NB4 (cell line): ENCODE data around the gene POLR2L.

Experiments used
- DNase-seq: peaks from one replicate; pipeline ENCODE4 v3.0.0; 2010; ENCODE audit warnings: low read depth
- H3K4me3 ChIP-seq: one replicate; pipeline ENCODE4 v1.5.1; 2011; ENCODE audit warnings: mild to moderate bottlenecking, low read depth, low read length, moderate library complexity
- CTCF ChIP-seq: IDR thresholded peaks from one replicate; pipeline ENCODE4 v1.5.1; 2012; ENCODE audit warnings: low read depth, low read length
- MAX ChIP-seq: IDR thresholded peaks from 2 replicates; pipeline ENCODE4 v1.6.1; 2011; ENCODE audit warnings: low read depth, low read length
- MYC ChIP-seq: IDR thresholded peaks from 2 replicates; pipeline ENCODE4 v1.6.1; 2011; ENCODE audit warnings: low read depth, low read length
- POLR2A ChIP-seq: IDR thresholded peaks from 2 replicates; pipeline ENCODE4 v1.6.1; 2011; ENCODE audit warnings: mild to moderate bottlenecking; ENCODE audit not compliant: insufficient read length; ENCODE audit errors: extremely low read depth

Gene POLR2L

GRCh38 chr11:834371-835316 is 7.7 kb downstream of the POLR2L start:
- DNase-seq, result no peak
- no peak for TF ChIP-seq POLR2A
- no peak for TF ChIP-seq MAX
- TF ChIP-seq CTCF, result no peak
- no peak for TF ChIP-seq MYC
- H3K4me3 ChIP-seq, result no peak overlapping the region

GRCh38 chr11:833849-834311 is 8.4 kb downstream of the POLR2L start:
- no peak for DNase-seq
- TF ChIP-seq MAX, result no peak
- TF ChIP-seq POLR2A, result no peak
- TF ChIP-seq CTCF, result no peak
- TF ChIP-seq MYC, result no peak
- H3K4me3 ChIP-seq, result peak overlapping the region; percentile 68

GRCh38 chr11:833114-833791 is 9.1 kb downstream of the POLR2L start:
- peak overlapping the region; percentile 68 for H3K4me3 ChIP-seq
- peak; percentile 72 for DNase-seq
- TF ChIP-seq CTCF, result no peak
- peak; percentile 26; the same call in 1 of the 2 replicates for TF ChIP-seq MYC

- peak; percentile 79 for DNase-seq
- H3K4me3 ChIP-seq, result peak within 1 kb of the TSS; percentile 68
- TF ChIP-seq CTCF (no peak), POLR2A (peak; percentile 59), MAX (no peak; the same call in 1 of the 2 replicates), MYC (peak; percentile 29; the same call in 1 of the 2 replicates)
Measured at GRCh38 chr11:832529-833113, 9.7 kb downstream of the POLR2L start, which contains the start of gene CD151. Gene CD151, plus strand, starts transcription at chr11:832952. Its CDS starts 3,118 bp downstream, at chr11:836070.

GRCh38 chr11:831961-832528 is 10.3 kb downstream of the POLR2L start:
- H3K4me3 ChIP-seq, result peak overlapping the region; percentile 46
- TF ChIP-seq CTCF (no peak), MYC (no peak), MAX (no peak), POLR2A (no peak)
- no peak for DNase-seq
